GM10248 (cell line): ENCODE data around the gene GAP43.

Source experiments
- CTCF ChIA-PET: fragments of 300-600 bp; sonication (Branson Sonifier 250); formaldehyde crosslinking; extraction: SDS; loops from one replicate; lab custom pipeline; 2021; ENCODE audit warnings: antibody characterized with exemption; lab: Yijun Ruan, JAX
- POLR2A ChIA-PET: fragments of 350-650 bp; sonication (Branson Sonifier 250); formaldehyde crosslinking; extraction: SDS; loops from one replicate; lab custom pipeline; 2020; ENCODE audit warnings: antibody characterized with exemption; lab: Yijun Ruan, JAX
- DNase-seq: peaks from one replicate; pipeline ENCODE4 v3.0.0; 2012; ENCODE audit errors: extremely low spot score
- CTCF ChIP-seq: IDR thresholded peaks from 2 replicates; pipeline ENCODE4 v1.5.1; 2012; ENCODE audit warnings: mild to moderate bottlenecking, low read depth; ENCODE audit errors: extremely low read depth, missing control alignments, control extremely low read depth

Gene GAP43

DNA sequence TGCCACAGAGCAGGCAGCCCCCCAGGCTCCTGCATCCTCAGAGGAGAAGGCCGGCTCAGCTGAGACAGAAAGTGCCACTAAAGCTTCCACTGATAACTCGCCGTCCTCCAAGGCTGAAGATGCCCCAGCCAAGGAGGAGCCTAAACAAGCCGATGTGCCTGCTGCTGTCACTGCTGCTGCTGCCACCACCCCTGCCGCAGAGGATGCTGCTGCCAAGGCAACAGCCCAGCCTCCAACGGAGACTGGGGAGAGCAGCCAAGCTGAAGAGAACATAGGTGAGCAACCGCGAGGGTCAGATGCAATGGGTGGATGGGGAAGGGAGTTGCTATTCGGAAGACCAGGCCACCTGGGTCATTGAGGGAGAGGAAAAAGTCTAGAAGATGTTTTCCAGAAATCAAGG lies 53.0 kb downstream of the GAP43 start:
- DNase-seq = no peak
- no peak for TF ChIP-seq CTCF
- CTCF ChIA-PET = interaction anchor here (1.0 to 1.9 kb wide), 4 partner anchors 9 to 17 kb away, joined by 3 to 4 read pairs (median 3); no protein-coding TSS in a partner anchor
- POLR2A ChIA-PET = no interaction called here

DNA sequence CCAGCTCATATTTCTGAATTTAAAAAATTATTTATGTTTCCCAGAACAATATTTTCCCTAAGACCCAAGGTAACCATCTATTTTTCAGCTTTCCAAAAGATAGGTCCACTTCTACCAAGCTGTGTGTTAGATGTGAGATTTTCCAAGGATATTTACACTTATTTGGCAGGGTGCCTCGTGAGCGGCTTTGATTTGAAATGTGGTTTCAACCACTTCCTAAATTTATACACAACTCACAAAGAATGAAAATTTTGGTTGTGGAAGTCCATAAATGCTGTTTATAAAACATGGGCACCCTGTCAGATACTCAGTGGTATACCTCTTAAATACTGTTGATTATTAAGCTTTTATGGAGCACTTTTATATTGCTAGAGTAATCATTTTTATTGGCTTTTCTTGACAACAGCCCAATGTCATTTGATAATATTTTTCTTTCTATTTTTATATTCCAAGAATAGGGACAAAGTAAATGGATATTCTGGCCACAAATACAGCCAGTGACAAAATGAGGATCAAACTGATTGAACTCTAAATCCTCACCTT lies 57.6 kb downstream of the GAP43 start:
- ChIA-PET CTCF (interaction anchor here (2.3 to 2.4 kb wide), 2 partner anchors 12 to 13 kb away, joined by 7 read pairs; no protein-coding TSS in a partner anchor), POLR2A (no interaction called here)
- no peak for TF ChIP-seq CTCF
- DNase-seq = no peak

DNA sequence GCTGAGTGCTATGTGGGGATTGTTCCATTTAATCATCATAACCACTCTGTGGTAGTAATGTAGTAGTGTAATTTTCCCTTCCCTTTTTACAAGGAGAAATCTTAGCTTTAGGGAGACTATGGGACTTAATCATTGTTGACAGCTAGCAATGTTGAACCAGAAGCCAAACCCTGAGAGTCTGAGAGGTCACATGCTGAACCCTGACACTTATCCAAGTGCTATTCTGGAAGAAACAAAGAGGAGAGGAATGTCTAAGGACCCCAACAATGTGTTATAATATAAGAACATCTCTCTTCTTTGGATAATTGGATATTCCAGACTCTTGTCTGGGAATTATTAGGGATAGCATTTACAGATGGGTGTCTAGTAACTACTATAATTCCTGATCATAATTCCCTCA lies 58.4 kb downstream of the GAP43 start:
- ChIA-PET POLR2A (no interaction called here), CTCF (interaction anchor here (1.3 to 2.4 kb wide), 3 partner anchors 11 to 855 kb away, joined by 3 to 7 read pairs (median 7); no protein-coding TSS in a partner anchor)
- DNase-seq = no peak
- TF ChIP-seq CTCF = no peak

GRCh38 chr3:115683305-115683704 lies 60.0 kb downstream of the GAP43 start:
- no peak for TF ChIP-seq CTCF
- DNase-seq = no peak
- ChIA-PET POLR2A (no interaction called here), CTCF (interaction anchor here (0.7 to 1.2 kb wide), 3 partner anchors 10 to 11 kb away, joined by 3 read pairs; no protein-coding TSS in a partner anchor)

GRCh38 chr3:115683773-115684172 lies 60.5 kb downstream of the GAP43 start:
- no peak for TF ChIP-seq CTCF
- DNase-seq = no peak
- POLR2A ChIA-PET = no interaction called here
- CTCF ChIA-PET = interaction anchor here (0.7 to 1.2 kb wide), 3 partner anchors 9 to 10 kb away, joined by 3 read pairs; no protein-coding TSS in a partner anchor

DNA sequence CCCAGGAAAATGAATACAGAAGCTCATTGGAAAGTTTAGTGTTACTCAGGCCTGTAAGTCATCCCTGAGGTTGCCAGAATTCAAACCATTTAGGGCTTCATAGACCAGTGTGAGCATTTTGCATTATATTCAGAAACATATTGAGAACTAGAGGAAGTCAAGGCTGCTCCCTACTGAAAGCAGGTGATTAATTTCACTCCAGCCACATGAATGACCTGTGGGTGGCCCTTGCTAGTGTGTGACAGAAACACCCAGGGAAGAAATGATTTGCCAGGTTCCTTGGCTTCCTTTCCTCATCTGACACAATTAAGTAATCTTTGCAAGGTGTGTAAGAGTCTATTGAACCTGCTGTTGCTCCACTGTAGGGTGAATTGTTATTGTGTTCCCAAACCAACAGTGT lies 61.8 kb downstream of the GAP43 start:
- DNase-seq = peak; percentile 30
- CTCF ChIA-PET = interaction anchor here (0.7 to 1.1 kb wide), 3 partner anchors 8 to 468 kb away, joined by 3 to 4 read pairs (median 4); no protein-coding TSS in a partner anchor
- POLR2A ChIA-PET = no interaction called here
- TF ChIP-seq CTCF = no peak
